IMR-90 (cell line): Measurements from ENCODE around the gene UBASH3A. TPM values are rescaled to one million over a fixed set of nuclear protein-coding genes. Genes with fewer than 3 reads are reported as not detected.

Experiments
- ATAC-seq: fragments of 200-7000 bp; cut with Tn5 transposase; 2 replicates; pipeline ENCODE4 v1.9.1; 2020; ENCODE audit warnings: low read depth, mild to moderate bottlenecking, moderate library complexity
- BruUV-seq: library from RNA; stranded (reverse); fragments of 400-500 nt; replicated peaks from 2 replicates; lab custom pipeline; 2021; lab: Mats Ljungman, UMichigan
- CTCF ChIA-PET: fragments of 300-600 bp; formaldehyde crosslinking; extraction: SDS; loops from one replicate; lab custom pipeline; 2021; ENCODE audit warnings: antibody characterized with exemption; lab: Yijun Ruan, JAX
- POLR2A ChIA-PET: fragments of 300-600 bp; sonication (Branson Sonifier 250); formaldehyde crosslinking; loops from one replicate; lab custom pipeline; 2022; ENCODE audit warnings: antibody characterized with exemption; ENCODE audit not compliant: unreplicated experiment; lab: Charles Lee
- DNase-seq: peaks from one replicate; pipeline ENCODE4 v3.0.0; 2013
- H2AFZ ChIP-seq: replicated peaks from 2 replicates; pipeline ENCODE3; 2013; ENCODE audit warnings: low read length, mild to moderate bottlenecking; ENCODE audit not compliant: poor library complexity
- H2AK5ac ChIP-seq: 2 replicates; pipeline ENCODE4 v1.6.1; 2013; ENCODE audit warnings: low read depth, low read length, inconsistent platforms
- H2AK9ac ChIP-seq: replicated peaks from 2 replicates; pipeline ENCODE3; 2013; ENCODE audit warnings: mild to moderate bottlenecking, low read depth, low read length, moderate library complexity; ENCODE audit not compliant: poor library complexity
- H2BK120ac ChIP-seq: 2 replicates; pipeline ENCODE4 v1.6.1; 2013; ENCODE audit warnings: low read depth, low read length, inconsistent platforms
- H2BK15ac ChIP-seq: 3 replicates; pipeline ENCODE4 v1.6.1; 2013; ENCODE audit warnings: low read depth, low read length, inconsistent platforms
- H2BK20ac ChIP-seq: 2 replicates; pipeline ENCODE4 v1.6.1; 2013; ENCODE audit warnings: low read depth, mild to moderate bottlenecking, inconsistent platforms, low read length, moderate library complexity
- H2BK5ac ChIP-seq: 2 replicates; pipeline ENCODE4 v1.6.1; 2013; ENCODE audit warnings: mild to moderate bottlenecking, low read depth, low read length, inconsistent platforms; ENCODE audit not compliant: poor library complexity, severe bottlenecking
- H3K14ac ChIP-seq: replicated peaks from 2 replicates; pipeline ENCODE4 v1.6.1; 2013; ENCODE audit warnings: low read depth, low read length, inconsistent platforms
- H3K18ac ChIP-seq: 2 replicates; pipeline ENCODE4 v1.6.1; 2013; ENCODE audit warnings: low read depth, low read length, control low read depth
- H3K23ac ChIP-seq: 2 replicates; pipeline ENCODE4 v1.6.1; 2013; ENCODE audit warnings: low read depth, low read length, inconsistent platforms
- H3K27ac ChIP-seq: 2 replicates; pipeline ENCODE4 v1.5.1; 2013; ENCODE audit warnings: mild to moderate bottlenecking, control low read depth, low read length; ENCODE audit not compliant: insufficient read depth
- H3K27me3 ChIP-seq: 2 replicates; pipeline ENCODE4 v1.6.1; 2013; ENCODE audit warnings: low read length; ENCODE audit not compliant: control insufficient read depth, insufficient read depth
- H3K36me3 ChIP-seq: 2 replicates; pipeline ENCODE4 v1.6.1; 2013; ENCODE audit warnings: low read length, mixed read lengths; ENCODE audit not compliant: control insufficient read depth, insufficient read depth
- H3K4ac ChIP-seq: 2 replicates; pipeline ENCODE4 v1.6.1; 2013; ENCODE audit warnings: low read depth, low read length, inconsistent platforms
- H3K4me1 ChIP-seq: 2 replicates; pipeline ENCODE4 v1.6.1; 2013; ENCODE audit warnings: low read length, mixed read lengths; ENCODE audit not compliant: control insufficient read depth, insufficient read depth
- H3K4me2 ChIP-seq: 2 replicates; pipeline ENCODE4 v1.6.1; 2013; ENCODE audit warnings: low read depth, mild to moderate bottlenecking, control low read depth, low read length, moderate library complexity
- H3K4me3 ChIP-seq: 2 replicates; pipeline ENCODE4 v1.5.1; 2013; ENCODE audit warnings: low read depth, mild to moderate bottlenecking, control low read depth, low read length, moderate library complexity; ENCODE audit not compliant: insufficient read depth
- H3K56ac ChIP-seq: 2 replicates; pipeline ENCODE4 v1.6.1; 2013; ENCODE audit warnings: low read length, inconsistent platforms; ENCODE audit not compliant: insufficient read depth; ENCODE audit errors: extremely low read depth
- H3K79me1 ChIP-seq, 2 experiments: 2 replicates each; pipeline ENCODE4 v1.6.1; 2013; ENCODE audit warnings: low read length in 2 of 2, inconsistent platforms in 1 of 2, low read depth in 1 of 2
- H3K9ac ChIP-seq: 2 replicates; pipeline ENCODE4 v1.6.1; 2013; ENCODE audit warnings: low read depth, low read length, control low read depth
- H3K9me1 ChIP-seq: 2 replicates; pipeline ENCODE4 v1.6.1; 2013; ENCODE audit warnings: low read length, inconsistent platforms; ENCODE audit not compliant: insufficient read depth
- H3K9me3 ChIP-seq: 2 replicates; pipeline ENCODE4 v1.6.1; 2013; ENCODE audit warnings: low read length; ENCODE audit not compliant: control insufficient read depth, insufficient read depth
- H4K20me1 ChIP-seq: 2 replicates; pipeline ENCODE4 v1.6.1; 2013; ENCODE audit warnings: low read length, inconsistent platforms; ENCODE audit not compliant: insufficient read depth
- H4K5ac ChIP-seq: 2 replicates; pipeline ENCODE4 v1.6.1; 2013; ENCODE audit warnings: mild to moderate bottlenecking, low read depth, low read length, control low read depth
- H4K8ac ChIP-seq, 2 experiments: 2 replicates each; pipeline ENCODE4 v1.6.1; 2013; ENCODE audit warnings: low read depth in 2 of 2, low read length in 2 of 2, control low read depth in 1 of 2, inconsistent platforms in 1 of 2
- H4K91ac ChIP-seq: 2 replicates; pipeline ENCODE4 v1.6.1; 2013; ENCODE audit warnings: low read depth, low read length, inconsistent platforms; ENCODE audit not compliant: insufficient read depth
- CHD1 ChIP-seq: IDR thresholded peaks from 2 replicates; pipeline ENCODE4 v1.6.1; 2012; ENCODE audit warnings: low read depth, low read length, improper control_type of control experiment
- FOS ChIP-seq: fragments of 150-350 bp; IDR thresholded peaks from 2 replicates; pipeline ENCODE4 v1.6.1; 2016; ENCODE audit warnings: low read depth, low read length
- MAFK ChIP-seq: IDR thresholded peaks from 2 replicates; pipeline ENCODE4 v1.6.1; 2012; ENCODE audit warnings: low read depth, low read length, improper control_type of control experiment
- MAZ ChIP-seq: IDR thresholded peaks from 2 replicates; pipeline ENCODE4 v1.6.1; 2012; ENCODE audit warnings: low read depth, mild to moderate bottlenecking, low read length, improper control_type of control experiment, moderate library complexity, borderline replicate concordance
- MXI1 ChIP-seq: IDR thresholded peaks from 2 replicates; pipeline ENCODE4 v1.6.1; 2012; ENCODE audit warnings: low read depth, mild to moderate bottlenecking, low read length, moderate library complexity, borderline replicate concordance
- NFE2L2 ChIP-seq: fragments of 150-350 bp; IDR thresholded peaks from 2 replicates; pipeline ENCODE4 v1.6.1; 2016; ENCODE audit warnings: low read depth, mild to moderate bottlenecking, low read length
- POLR2A ChIP-seq: IDR thresholded peaks from 2 replicates; pipeline ENCODE4 v1.6.1; 2012; ENCODE audit warnings: mild to moderate bottlenecking, low read depth, low read length
- RAD21 ChIP-seq: IDR thresholded peaks from 2 replicates; pipeline ENCODE4 v1.6.1; 2012; ENCODE audit warnings: low read length, improper control_type of control experiment
- RCOR1 ChIP-seq: IDR thresholded peaks from 2 replicates; pipeline ENCODE4 v1.6.1; 2012; ENCODE audit warnings: mild to moderate bottlenecking, low read length, improper control_type of control experiment; ENCODE audit not compliant: insufficient replicate concordance
- RFX5 ChIP-seq: IDR thresholded peaks from 2 replicates; pipeline ENCODE4 v1.8.0; 2012; ENCODE audit warnings: low read depth, mild to moderate bottlenecking, low read length, moderate library complexity
- SMC3 ChIP-seq: fragments of 150-350 bp; IDR thresholded peaks from 2 replicates; pipeline ENCODE4 v1.6.1; 2016; ENCODE audit warnings: low read depth, mild to moderate bottlenecking, antibody characterized with exemption, low read length, moderate library complexity
- WGBS, 2 experiments: methylation state at CpG; one replicate each; pipeline versions ENCODE4 v1.1.5 to v1.1.7; 2013; ENCODE audit warnings: missing lambda C conversion rate in 2 of 2; ENCODE audit not compliant: insufficient read length in 1 of 2; ENCODE audit errors: extremely low coverage in 2 of 2; 5-methylcytosine and 5-hydroxymethylcytosine counted together
- dilution Hi-C: fragments of 300-500 bp; cut with HindIII; formaldehyde crosslinking; loops from one replicate; pipeline ENCODE4 v1.14.3; 2018; ENCODE audit warnings: low sequenced_read_pairs; ENCODE audit not compliant: unreplicated experiment
- in situ Hi-C: fragments of 300-500 bp; cut with MboI; formaldehyde crosslinking; loops from 3 replicates; pipeline ENCODE4 v1.14.3; 2019; ENCODE audit warnings: low sequenced_read_pairs, inconsistent platforms, mixed read lengths
- intact Hi-C: fragments of 100-400 bp; cut with micrococcal nuclease; formaldehyde crosslinking; loops from 2 replicates; pipeline ENCODE4 v1.10.0; 2022
- polyA plus RNA-seq, 3 experiments: library from polyadenylated mRNA; depleted of rRNA; stranded (reverse); fragments of >200 nt; gene quantifications; 2 replicates each; pipeline ENCODE4 v1.2.3, GENCODE V29; 2012; ENCODE audit warnings: low replicate concordance in 1 of 3
- total RNA-seq: library from RNA; depleted of rRNA; stranded (reverse); fragments of >200 nt; gene quantifications from 2 replicates; pipeline ENCODE4 v1.2.3, GENCODE V29; 2012
- TF ChIP-seq, protein P1 (sequence below): fragments of 150-350 bp; IDR thresholded peaks from 2 replicates; pipeline ENCODE4 v1.6.1; 2016; ENCODE audit warnings: low read depth, mild to moderate bottlenecking, low read length, moderate library complexity, borderline replicate concordance
- TF ChIP-seq, protein P2 (sequence below): fragments of 150-350 bp; IDR thresholded peaks from 2 replicates; pipeline ENCODE4 v1.6.1; 2017; ENCODE audit warnings: mild to moderate bottlenecking, antibody characterized with exemption, low read length, low read depth

Gene UBASH3A
- total and polyA plus RNA-seq, 2 of the 4 experiments (the other 2 are of a cell fraction) = not detected

DNA sequence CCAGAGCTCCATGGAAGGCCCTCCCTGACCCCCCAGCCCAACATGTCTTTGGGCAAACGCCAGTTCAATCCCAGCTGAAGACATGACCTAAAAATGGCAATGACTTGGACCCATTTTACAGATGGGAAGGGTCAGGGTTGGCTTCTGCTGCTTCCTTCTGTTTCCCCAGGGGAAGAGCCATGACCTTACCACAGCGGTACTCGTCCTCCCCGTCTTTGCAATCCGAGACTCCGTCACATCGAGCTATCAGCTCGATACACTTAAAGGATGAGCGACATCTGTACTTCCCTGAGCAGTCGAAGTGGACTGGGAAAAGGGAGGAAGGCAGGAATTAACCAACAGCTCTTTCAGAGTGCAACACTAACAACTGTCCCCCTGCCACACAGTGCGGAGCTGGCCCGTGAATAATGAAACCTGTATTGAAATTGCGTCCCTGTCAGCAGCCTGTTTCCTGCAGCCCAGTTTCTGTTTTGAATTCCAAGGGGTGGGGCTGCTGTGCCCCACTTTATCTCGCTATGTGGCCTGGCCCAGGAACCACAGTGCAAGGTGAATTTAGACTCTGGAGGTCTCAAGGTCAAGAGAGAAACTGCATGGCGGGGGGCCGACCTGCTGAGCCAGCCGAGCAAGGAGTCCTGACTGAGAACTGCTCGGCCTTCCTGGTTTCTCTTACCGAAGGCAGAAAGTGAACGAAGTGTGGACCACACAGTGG lies 14.8 kb upstream of the UBASH3A start:
- Histone ChIP-seq H3K9me1 (no peaks in the 10 kb centered on the region), H3K4me3 (no peak overlapping the region), H2AK5ac (no peak overlapping the region), H4K5ac (no peak overlapping the region), H3K4ac (no peak overlapping the region), H2BK20ac (no peak overlapping the region), H3K18ac (no peak overlapping the region), H3K9me3 (no peaks in the 10 kb centered on the region), H3K14ac (no peak overlapping the region), H3K4me2 (no peak overlapping the region), H3K4me1 (no peaks in the 10 kb centered on the region), H3K9ac (no peak overlapping the region), H2BK5ac (no peak overlapping the region), H3K36me3 (no peaks in the 10 kb centered on the region), H2BK120ac (no peak overlapping the region), H3K56ac (no peak overlapping the region), H4K20me1 (no peaks in the 10 kb centered on the region), H3K23ac (no peak overlapping the region), H2AFZ (no peak overlapping the region), H4K91ac (no peak overlapping the region), H3K27ac (no peak overlapping the region), H2AK9ac (no peak overlapping the region), H2BK15ac (no peak overlapping the region), H3K79me1 (no peaks in the 10 kb centered on the region), H4K8ac (no peak overlapping the region), H3K27me3 (peaks cover 35% of the 10 kb centered on the region)
- ChIA-PET POLR2A (no interaction called here), CTCF (interaction anchor here (0.5 kb wide), 1 partner anchor 11 kb away, joined by 4 read pairs; no protein-coding TSS in a partner anchor)
- dilution Hi-C loops (no loop called here), in situ Hi-C loops (no loop called here), intact Hi-C loops (no loop called here)
- TF ChIP-seq MAZ (no peak), MAFK (no peak), NFE2L2 (no peak), RAD21 (no peak), RCOR1 (no peak), RFX5 (no peak), MXI1 (no peak), SMC3 (no peak), FOS (no peak), CHD1 (no peak), POLR2A (no peak)
- TF ChIP-seq, protein P1, sequence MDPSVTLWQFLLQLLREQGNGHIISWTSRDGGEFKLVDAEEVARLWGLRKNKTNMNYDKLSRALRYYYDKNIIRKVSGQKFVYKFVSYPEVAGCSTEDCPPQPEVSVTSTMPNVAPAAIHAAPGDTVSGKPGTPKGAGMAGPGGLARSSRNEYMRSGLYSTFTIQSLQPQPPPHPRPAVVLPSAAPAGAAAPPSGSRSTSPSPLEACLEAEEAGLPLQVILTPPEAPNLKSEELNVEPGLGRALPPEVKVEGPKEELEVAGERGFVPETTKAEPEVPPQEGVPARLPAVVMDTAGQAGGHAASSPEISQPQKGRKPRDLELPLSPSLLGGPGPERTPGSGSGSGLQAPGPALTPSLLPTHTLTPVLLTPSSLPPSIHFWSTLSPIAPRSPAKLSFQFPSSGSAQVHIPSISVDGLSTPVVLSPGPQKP = no peak
- TF ChIP-seq, protein P2, sequence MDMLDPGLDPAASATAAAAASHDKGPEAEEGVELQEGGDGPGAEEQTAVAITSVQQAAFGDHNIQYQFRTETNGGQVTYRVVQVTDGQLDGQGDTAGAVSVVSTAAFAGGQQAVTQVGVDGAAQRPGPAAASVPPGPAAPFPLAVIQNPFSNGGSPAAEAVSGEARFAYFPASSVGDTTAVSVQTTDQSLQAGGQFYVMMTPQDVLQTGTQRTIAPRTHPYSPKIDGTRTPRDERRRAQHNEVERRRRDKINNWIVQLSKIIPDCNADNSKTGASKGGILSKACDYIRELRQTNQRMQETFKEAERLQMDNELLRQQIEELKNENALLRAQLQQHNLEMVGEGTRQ = no peak
- DNase-seq (no peak), ATAC-seq (no peak)
- BruUV-seq = no TSS peak
- no CpG with 5 or more reads among the region's 20 CpGs for WGBS, 2 experiments
